Stimulated activated naive CD8-positive, alpha-beta T cell treated with anti-CD3 and anti-CD28 coated beads, Interleukin-15, Interleukin-2, amounts not matched to agents 100 ng/mL and 50 ng/mL, for 24 hours (primary cell): ENCODE data around the gene CPHXL.

Experiments used
- H3K27ac Mint-ChIP-seq: one replicate; pipeline ENCODE4 v1.8.0; 2021; ENCODE audit warnings: mild to moderate bottlenecking, mixed read lengths
- H3K27me3 Mint-ChIP-seq: one replicate; pipeline ENCODE4 v1.8.0; 2021; ENCODE audit warnings: mixed read lengths
- H3K36me3 Mint-ChIP-seq: one replicate; pipeline ENCODE4 v1.8.0; 2021; ENCODE audit warnings: low read depth, mixed read lengths
- H3K4me1 Mint-ChIP-seq: one replicate; pipeline ENCODE4 v1.8.0; 2021; ENCODE audit warnings: low read depth, mixed read lengths
- H3K4me3 Mint-ChIP-seq: one replicate; pipeline ENCODE4 v1.8.0; 2021; ENCODE audit warnings: mild to moderate bottlenecking, mixed read lengths
- H3K9me3 Mint-ChIP-seq: one replicate; pipeline ENCODE4 v1.8.0; 2021; ENCODE audit warnings: mixed read lengths

CPHXL gene

GRCh38 chr16:75733305-75734211 is 7.3 kb upstream of the CPHXL start:
- Mint-ChIP-seq H3K4me1 (no peaks in the 10 kb centered on the region), H3K4me3 (no peak overlapping the region), H3K36me3 (no peaks in the 10 kb centered on the region), H3K9me3 (no peaks in the 10 kb centered on the region), H3K27ac (no peak overlapping the region), H3K27me3 (peaks cover 4% of the 10 kb centered on the region)

DNA sequence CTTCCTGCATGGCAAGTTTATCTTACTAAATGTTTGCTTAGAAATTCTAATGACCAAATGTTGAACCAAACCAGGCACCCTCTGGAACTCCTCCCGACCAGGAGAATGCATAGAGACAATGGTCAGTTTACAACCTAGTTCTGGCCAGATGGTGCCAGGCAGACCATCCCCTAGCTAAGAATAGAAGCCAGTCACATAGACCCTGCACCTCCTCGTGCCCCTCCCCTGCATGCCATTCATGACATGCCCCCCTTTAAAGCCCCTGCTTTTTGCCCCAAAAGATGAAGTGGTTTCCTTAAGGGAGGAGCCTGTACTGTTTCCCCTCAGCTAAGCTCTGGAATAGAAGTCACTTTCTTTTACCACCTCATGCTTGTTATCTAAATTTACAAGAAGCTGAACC is 6.6 kb upstream of the CPHXL start:
- Mint-ChIP-seq H3K9me3 (no peaks in the 10 kb centered on the region), H3K27me3 (peaks cover under 1% of the 10 kb centered on the region), H3K27ac (no peak overlapping the region), H3K4me3 (no peak overlapping the region), H3K36me3 (no peaks in the 10 kb centered on the region), H3K4me1 (no peaks in the 10 kb centered on the region)

- Mint-ChIP-seq H3K27me3 (peaks cover 3% of the 10 kb centered on the region), H3K27ac (no peak overlapping the region), H3K4me1 (no peaks in the 10 kb centered on the region), H3K4me3 (no peak overlapping the region), H3K9me3 (peaks cover 5% of the 10 kb centered on the region), H3K36me3 (no peaks in the 10 kb centered on the region)
These were observed 931 bp upstream of the CPHXL start for GRCh38 chr16:75727221-75727620.

DNA sequence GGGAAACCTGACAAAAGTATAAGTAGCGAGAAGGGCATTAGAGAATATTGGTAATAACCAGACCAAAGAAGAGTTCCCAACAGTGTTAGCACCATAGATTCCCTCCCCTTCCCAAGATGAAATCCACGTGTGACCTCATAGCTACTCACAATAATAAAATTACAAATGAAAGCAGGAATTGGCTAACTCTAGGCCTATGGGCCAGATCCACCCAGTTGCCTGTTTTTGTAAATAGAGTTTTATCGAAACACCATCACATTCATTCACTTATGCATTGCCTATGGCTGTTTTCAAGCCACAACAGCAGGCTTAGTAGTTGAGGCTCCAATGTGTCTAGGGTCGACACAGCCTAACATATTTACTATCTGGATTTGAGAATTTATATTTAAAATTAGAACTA is 7.8 kb downstream of the CPHXL start:
- Mint-ChIP-seq H3K9me3 (no peaks in the 10 kb centered on the region), H3K27ac (no peak overlapping the region), H3K27me3 (peaks cover 18% of the 10 kb centered on the region), H3K4me1 (no peaks in the 10 kb centered on the region), H3K36me3 (no peaks in the 10 kb centered on the region), H3K4me3 (no peak overlapping the region)

GRCh38 chr16:75714661-75715060 is 11.6 kb downstream of the CPHXL start:
- H3K4me1 Mint-ChIP-seq = no peaks in the 10 kb centered on the region
- peaks cover 8% of the 10 kb centered on the region for H3K27me3 Mint-ChIP-seq
- no peaks in the 10 kb centered on the region for H3K36me3 Mint-ChIP-seq
- no peak overlapping the region for H3K27ac Mint-ChIP-seq
- no peak overlapping the region for H3K4me3 Mint-ChIP-seq
- peaks cover 13% of the 10 kb centered on the region for H3K9me3 Mint-ChIP-seq

DNA sequence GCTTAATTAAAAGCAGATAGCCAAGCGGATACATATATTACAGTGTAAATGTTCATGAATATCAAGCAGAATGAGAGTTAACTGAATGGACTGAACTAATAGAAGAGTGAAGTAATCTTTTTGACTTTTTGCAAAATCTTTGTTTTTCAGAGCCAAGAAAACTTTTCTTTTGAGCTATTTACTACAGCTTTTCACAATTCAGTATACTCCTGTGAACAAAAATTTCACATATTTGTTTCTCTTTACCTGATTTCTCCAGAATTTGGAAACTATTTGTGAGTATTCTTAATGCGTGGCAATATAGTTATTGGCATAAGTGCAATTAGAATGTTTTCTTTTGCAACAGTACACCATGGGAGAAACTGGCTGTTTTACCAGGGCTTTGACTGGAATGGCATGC is 15.9 kb downstream of the CPHXL start:
- no peaks in the 10 kb centered on the region for H3K36me3 Mint-ChIP-seq
- peaks cover 9% of the 10 kb centered on the region for H3K27me3 Mint-ChIP-seq
- H3K27ac Mint-ChIP-seq = no peak overlapping the region

GRCh38 chr16:75703306-75703705 is 23.0 kb downstream of the CPHXL start:
- Mint-ChIP-seq H3K4me1 (no peaks in the 10 kb centered on the region), H3K4me3 (no peak overlapping the region), H3K36me3 (no peaks in the 10 kb centered on the region), H3K27ac (no peak overlapping the region), H3K27me3 (peaks cover 9% of the 10 kb centered on the region), H3K9me3 (no peaks in the 10 kb centered on the region)

More for the DNA sequence above, 15.9 kb downstream of the CPHXL start:
- Mint-ChIP-seq H3K9me3 (peaks cover 13% of the 10 kb centered on the region), H3K4me3 (no peak overlapping the region), H3K4me1 (no peaks in the 10 kb centered on the region)

DNA sequence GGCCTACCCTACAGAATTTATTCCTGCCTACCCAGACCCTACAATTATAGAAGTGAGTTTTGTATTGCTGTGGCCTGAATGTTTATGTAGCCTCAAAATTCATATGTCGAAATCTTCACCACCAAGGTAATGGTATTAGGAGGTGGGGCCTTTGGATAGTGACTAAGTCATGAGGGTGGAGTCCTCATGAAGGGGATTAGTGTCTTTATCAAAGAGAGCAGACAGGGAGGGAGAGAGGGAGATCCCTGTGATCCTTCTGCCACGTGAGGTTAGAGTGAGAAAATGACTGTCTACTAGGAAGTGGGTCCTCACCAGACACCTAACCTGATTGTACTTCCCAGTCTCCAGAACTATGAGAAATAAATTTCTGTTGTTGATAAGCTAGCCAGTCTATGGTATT is 24.0 kb downstream of the CPHXL start:
- H3K27ac Mint-ChIP-seq = no peak overlapping the region
- H3K27me3 Mint-ChIP-seq = peaks cover 5% of the 10 kb centered on the region
- no peak overlapping the region for H3K4me3 Mint-ChIP-seq
- no peaks in the 10 kb centered on the region for H3K36me3 Mint-ChIP-seq
- no peaks in the 10 kb centered on the region for H3K9me3 Mint-ChIP-seq
- no peaks in the 10 kb centered on the region for H3K4me1 Mint-ChIP-seq

- Mint-ChIP-seq H3K36me3 (no peaks in the 10 kb centered on the region), H3K27me3 (peaks cover 4% of the 10 kb centered on the region), H3K27ac (no peak within 1 kb of the TSS), H3K4me3 (no peak within 1 kb of the TSS), H3K4me1 (no peaks in the 10 kb centered on the region), H3K9me3 (no peaks in the 10 kb centered on the region)
These were observed 24.9 kb downstream of the CPHXL start, which contains the start of gene DUXB for GRCh38 chr16:75701361-75701760. TSS of gene DUXB (minus strand) at chr16:75701461. CDS start at chr16:75701418, 43 bp downstream.

GRCh38 chr16:75697571-75697970 is 28.7 kb downstream of the CPHXL start:
- Mint-ChIP-seq H3K36me3 (no peaks in the 10 kb centered on the region), H3K27ac (no peak overlapping the region), H3K4me3 (no peak overlapping the region), H3K4me1 (no peaks in the 10 kb centered on the region), H3K27me3 (no peaks in the 10 kb centered on the region), H3K9me3 (no peaks in the 10 kb centered on the region)

DNA sequence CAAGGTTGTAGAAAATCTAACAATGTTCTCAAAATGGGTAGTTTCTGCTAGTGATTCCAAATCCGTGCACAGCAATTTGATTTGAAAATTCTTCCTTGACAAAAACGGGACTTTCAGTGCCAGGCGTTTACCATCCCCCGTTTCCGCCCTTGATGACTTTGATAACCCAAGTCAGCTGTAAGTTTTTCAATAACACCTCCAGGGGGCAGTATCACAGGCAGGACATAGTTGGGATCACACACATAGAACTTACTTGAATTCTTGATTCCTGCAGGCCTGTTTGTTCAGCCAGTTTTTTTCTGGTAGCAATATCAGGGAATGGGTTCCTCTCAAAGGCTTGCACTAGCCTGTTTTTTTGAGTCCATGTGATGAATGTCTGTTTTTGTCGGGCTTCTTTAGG is 30.6 kb downstream of the CPHXL start:
- H3K9me3 Mint-ChIP-seq = no peaks in the 10 kb centered on the region
- H3K27ac Mint-ChIP-seq = no peak overlapping the region

DNA sequence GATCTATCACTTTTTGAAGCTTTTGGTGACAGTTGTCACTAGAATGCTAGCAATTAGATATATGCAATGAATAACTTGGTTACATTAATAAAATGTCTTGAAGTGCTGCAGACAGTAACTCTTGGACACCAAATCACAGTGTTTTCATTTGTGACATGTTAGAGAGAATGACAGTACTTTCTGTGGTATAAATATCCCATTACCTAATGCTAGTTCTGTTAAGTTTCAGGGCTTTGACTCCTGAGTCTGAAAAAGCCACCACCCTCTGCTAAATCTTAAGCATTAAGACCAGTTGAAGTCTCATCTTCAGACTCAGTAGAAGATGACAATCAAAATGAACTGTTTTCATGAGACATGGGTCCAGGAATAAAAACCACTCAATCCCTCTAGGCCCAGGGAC is 38.9 kb downstream of the CPHXL start:
- no peaks in the 10 kb centered on the region for H3K36me3 Mint-ChIP-seq
- H3K27me3 Mint-ChIP-seq = no peaks in the 10 kb centered on the region
- H3K4me3 Mint-ChIP-seq = no peak overlapping the region
- no peak overlapping the region for H3K27ac Mint-ChIP-seq
- no peaks in the 10 kb centered on the region for H3K4me1 Mint-ChIP-seq
- H3K9me3 Mint-ChIP-seq = peaks cover 4% of the 10 kb centered on the region

More for the DNA sequence above, 30.6 kb downstream of the CPHXL start:
- Mint-ChIP-seq H3K4me3 (no peak overlapping the region), H3K27me3 (no peaks in the 10 kb centered on the region), H3K4me1 (no peaks in the 10 kb centered on the region), H3K36me3 (no peaks in the 10 kb centered on the region)

GRCh38 chr16:75682308-75682707 is 44.0 kb downstream of the CPHXL start:
- Mint-ChIP-seq H3K36me3 (no peaks in the 10 kb centered on the region), H3K27ac (no peak overlapping the region), H3K4me3 (no peak overlapping the region), H3K27me3 (no peaks in the 10 kb centered on the region), H3K9me3 (peaks cover 4% of the 10 kb centered on the region), H3K4me1 (no peaks in the 10 kb centered on the region)

DNA sequence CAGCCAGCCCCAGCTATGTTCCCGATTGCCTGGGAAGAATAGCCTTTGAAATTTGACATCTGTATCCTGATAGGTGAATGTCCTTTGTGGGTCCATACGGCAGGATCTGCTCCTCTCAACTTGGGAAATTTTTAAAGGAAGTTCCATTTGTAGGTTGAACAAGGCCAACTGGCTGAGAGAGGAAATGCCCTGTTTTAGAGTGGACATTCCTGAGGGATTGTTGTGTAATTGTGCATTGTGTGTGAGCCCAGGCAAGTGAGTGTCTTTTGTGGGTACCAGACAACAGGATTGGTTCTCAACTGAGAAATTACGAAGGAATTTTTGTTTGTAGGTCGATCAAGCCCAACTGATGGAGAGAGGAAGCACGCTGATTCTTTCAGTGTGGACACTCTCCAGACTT is 46.9 kb downstream of the CPHXL start:
- H3K4me3 Mint-ChIP-seq = no peak overlapping the region
- peaks cover 2% of the 10 kb centered on the region for H3K9me3 Mint-ChIP-seq
- H3K36me3 Mint-ChIP-seq = no peaks in the 10 kb centered on the region
- no peak overlapping the region for H3K27ac Mint-ChIP-seq
- H3K27me3 Mint-ChIP-seq = no peaks in the 10 kb centered on the region
- H3K4me1 Mint-ChIP-seq = no peaks in the 10 kb centered on the region

- Mint-ChIP-seq H3K4me3 (no peak within 1 kb of the TSS), H3K4me1 (no peaks in the 10 kb centered on the region), H3K27ac (no peak within 1 kb of the TSS), H3K27me3 (no peaks in the 10 kb centered on the region), H3K36me3 (no peaks in the 10 kb centered on the region), H3K9me3 (no peaks in the 10 kb centered on the region)
These were observed 49.4 kb downstream of the CPHXL start, which contains the start of gene CPHXL2 for GRCh38 chr16:75676909-75677308. TSS of gene CPHXL2 (minus strand) at chr16:75677009. CDS start at chr16:75676999, 10 bp downstream.

DNA sequence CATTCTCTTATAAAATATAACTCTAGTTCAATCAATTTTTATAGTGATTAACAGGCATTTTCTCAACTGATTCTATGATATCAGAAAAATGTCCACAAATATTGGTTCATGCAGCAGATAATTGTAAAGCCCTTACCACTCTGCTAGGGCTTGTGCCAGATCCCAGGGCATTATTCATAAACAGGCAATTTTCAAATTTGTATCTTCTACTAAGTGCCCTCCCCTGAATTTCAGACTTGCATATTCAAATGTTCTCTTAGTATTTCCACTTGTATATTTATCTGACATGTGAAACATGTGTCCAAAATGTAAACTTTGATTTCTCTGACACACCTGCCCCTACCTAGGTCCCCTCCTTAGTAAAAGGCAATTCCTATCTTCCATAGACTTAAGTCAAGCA is 58.8 kb downstream of the CPHXL start:
- Mint-ChIP-seq H3K27me3 (no peaks in the 10 kb centered on the region), H3K9me3 (no peaks in the 10 kb centered on the region), H3K27ac (no peak overlapping the region), H3K4me1 (no peaks in the 10 kb centered on the region), H3K36me3 (no peaks in the 10 kb centered on the region), H3K4me3 (no peak overlapping the region)
